GM18858 (cell line): Measurements from ENCODE around the gene RSRC2.
"Not testable (repeated sequence)": the region's sequence is repeated elsewhere in the genome, so short reads cannot be mapped to it uniquely, and the experiment has no call there.

Experiments used
- ATAC-seq: cut with Tn5 transposase; IDR thresholded peaks from one replicate; pipeline ENCODE4 v1.9.1; 2021; ENCODE audit not compliant: unreplicated experiment

The RSRC2 gene, protein sequence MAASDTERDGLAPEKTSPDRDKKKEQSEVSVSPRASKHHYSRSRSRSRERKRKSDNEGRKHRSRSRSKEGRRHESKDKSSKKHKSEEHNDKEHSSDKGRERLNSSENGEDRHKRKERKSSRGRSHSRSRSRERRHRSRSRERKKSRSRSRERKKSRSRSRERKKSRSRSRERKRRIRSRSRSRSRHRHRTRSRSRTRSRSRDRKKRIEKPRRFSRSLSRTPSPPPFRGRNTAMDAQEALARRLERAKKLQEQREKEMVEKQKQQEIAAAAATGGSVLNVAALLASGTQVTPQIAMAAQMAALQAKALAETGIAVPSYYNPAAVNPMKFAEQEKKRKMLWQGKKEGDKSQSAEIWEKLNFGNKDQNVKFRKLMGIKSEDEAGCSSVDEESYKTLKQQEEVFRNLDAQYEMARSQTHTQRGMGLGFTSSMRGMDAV

GRCh38 chr12:122526683-122527477, at the start of gene RSRC2, which contains the start of gene KNTC1:
TSS of gene RSRC2 (minus strand) at chr12:122526936. CDS start at chr12:122526853, 83 bp downstream.
TSS of gene KNTC1 (plus strand) at chr12:122527249. CDS start at chr12:122530064, 2,815 bp downstream.
- ATAC-seq, result peak; percentile 68

GRCh38 chr12:122571821-122572220, 45.1 kb upstream of the RSRC2 start:
- ATAC-seq, result no peak

DNA sequence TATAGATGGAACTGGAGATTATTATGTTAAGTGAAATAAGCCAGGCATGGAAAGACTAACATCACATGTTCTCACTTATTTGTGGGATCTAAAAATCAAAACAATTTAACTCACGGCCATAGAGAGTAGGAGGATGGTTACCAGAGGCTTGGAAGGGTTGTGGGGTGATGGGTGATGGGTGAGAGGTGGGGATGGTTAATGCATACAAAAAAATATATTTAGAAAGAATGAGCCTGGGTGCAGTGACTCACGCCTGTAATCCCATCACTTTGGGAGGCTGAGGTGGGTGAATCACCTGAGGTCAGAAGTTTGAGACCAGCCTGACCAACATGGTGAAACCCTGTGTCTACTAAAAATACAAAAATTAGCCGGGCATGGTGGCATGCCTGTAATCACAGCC, 43.3 kb upstream of the RSRC2 start:
- not testable (repeated sequence) for ATAC-seq

GRCh38 chr12:122569288-122569687, 42.6 kb upstream of the RSRC2 start:
- no peak for ATAC-seq

DNA sequence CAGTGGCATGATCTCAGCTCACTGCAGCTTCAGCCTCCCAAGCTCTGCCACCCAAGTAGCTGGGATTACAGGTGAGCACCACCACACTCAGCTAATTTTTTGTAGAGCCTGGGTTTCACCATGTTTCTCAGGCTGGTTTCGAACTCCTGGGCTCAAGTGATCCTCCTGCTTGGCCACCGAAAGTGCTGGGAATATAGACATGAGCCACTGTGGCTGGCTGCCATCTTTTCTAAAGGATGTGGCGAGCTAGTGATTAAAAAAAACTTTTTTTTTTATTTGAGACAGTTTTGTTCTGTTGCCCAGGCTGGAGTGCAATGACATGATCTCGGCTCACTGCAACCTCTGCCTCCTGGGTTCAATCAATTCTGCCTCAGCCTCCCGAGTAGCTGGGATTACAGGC, 40.1 kb upstream of the RSRC2 start:
- ATAC-seq, result not testable (repeated sequence)

DNA sequence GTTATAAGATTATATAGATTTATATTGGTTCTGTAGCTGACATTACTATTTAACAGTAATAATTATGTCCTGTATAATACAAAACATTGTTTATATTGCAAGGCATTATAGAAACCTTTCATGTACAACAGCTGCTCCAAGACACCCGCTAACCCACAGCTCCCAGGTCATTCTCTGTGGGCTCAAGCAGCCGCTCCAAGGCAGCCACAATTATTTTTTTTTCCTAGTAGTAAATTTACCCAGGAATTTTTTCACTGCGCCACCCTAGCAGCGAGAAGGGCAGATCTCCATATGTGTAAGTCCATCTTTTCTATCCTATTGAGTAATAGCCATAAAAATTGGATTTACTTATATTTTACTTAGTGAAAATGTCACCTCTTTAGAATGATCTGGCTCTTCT, 36.6 kb upstream of the RSRC2 start:
- no peak for ATAC-seq

GRCh38 chr12:122560138-122560537, 33.4 kb upstream of the RSRC2 start:
- ATAC-seq, result no peak

DNA sequence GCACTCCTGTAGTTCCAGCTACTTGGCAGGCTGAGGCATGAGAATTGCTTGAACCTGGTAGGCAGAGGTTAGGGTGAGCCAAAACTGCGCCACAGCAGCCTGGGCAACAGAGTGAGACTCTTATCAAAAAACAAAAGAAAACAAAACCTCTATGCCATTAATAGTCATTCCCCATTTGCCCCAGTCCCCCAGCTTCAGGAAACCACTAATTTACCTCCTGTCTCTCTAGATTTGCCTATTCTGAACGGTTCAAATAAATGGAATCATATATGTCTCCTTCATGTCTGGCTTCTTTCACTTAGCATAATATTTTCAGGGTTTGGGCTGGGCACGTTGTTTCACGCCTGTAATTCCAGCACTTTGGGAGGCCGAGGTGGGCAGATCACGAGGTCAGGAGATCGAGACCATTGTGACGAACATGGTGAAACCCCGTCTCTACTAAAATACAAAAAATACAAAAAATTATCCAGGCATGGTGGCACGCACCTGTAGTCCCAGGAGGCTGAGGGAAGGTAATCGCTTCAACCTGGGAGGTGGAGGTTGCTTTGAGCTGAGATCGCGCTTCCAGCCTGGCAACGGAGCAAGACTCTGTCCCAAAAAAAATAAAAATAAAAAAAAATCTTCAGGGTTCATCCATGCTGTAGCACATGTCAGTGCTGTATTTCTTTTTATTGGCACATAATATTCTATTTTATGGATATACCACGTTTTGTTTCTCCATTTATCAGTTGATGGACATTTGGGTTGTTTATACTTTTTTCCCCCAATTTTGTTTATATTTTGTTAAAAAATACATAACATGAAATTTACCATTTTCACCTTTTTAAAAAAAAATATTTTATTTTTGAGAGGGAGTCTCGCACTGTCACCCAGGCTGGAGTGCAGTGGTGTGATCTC, 32.3 kb upstream of the RSRC2 start:
- ATAC-seq, result no peak

- no peak for ATAC-seq
These were observed 20.6 kb upstream of the RSRC2 start for GRCh38 chr12:122547330-122547729.

DNA sequence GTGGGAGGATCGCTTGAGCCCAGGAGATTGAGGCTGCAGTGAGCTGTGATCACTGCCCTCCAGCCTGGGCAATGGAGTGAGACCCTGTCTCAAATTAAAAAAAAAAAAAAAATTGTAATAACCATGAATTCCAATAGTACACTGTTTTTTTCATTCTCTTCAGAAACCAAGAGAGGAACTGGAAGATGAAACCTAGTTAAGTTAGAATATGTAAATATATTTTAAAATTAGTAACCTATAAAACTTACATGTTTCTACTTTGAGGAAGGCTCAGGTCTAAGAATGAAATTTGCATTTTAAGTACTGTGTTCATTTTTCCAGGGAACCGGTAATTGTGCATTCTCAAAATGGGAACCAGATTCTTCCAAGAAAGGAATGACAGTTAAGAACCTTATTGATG, 19.1 kb upstream of the RSRC2 start:
- peak; percentile 46 for ATAC-seq

GRCh38 chr12:122544537-122544936, 17.8 kb upstream of the RSRC2 start:
- ATAC-seq, result no peak

DNA sequence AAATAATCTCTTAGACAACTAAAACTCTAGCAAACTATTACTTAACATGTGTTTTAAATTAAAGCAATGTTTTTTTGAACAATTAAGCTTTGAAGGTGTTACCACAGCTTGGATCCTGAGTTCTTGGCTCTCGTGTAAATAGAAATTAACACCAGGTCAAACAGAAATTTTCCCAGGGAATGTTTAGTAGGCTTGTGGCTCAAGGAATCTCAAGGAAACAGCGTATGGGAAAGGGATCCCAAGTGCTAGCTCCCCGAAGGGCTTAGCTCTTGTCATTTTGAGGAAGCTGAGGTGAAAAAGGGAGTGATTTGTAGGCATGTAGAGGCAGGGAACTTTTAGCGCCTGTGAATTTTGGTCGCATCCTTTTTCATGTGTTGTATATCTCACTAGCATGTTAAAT, 11.8 kb upstream of the RSRC2 start:
- ATAC-seq, result no peak

DNA sequence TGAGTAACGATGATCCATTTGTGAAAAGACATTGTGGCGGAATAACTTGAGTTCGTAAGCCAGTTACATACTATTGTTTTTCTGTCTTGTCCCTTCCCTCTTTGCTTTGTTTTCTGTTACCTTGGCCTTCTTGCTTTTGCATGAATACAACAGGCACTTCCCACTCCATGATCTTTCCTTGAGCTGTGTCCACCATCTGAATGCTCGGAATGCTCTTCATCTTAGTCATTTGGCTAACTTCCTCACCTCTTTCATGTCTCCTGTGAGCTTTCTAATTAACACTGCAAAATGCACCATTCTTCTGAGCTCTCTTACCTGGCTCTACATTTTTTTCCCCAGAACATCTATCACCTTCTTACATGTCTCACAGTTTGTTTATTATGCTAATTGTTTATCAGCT, 10.3 kb upstream of the RSRC2 start:
- ATAC-seq, result no peak

- no peak for ATAC-seq
These were observed 7.1 kb upstream of the RSRC2 start for GRCh38 chr12:122533856-122534255.

GRCh38 chr12:122528992-122529391, 2.3 kb upstream of the RSRC2 start:
- ATAC-seq, result no peak

DNA sequence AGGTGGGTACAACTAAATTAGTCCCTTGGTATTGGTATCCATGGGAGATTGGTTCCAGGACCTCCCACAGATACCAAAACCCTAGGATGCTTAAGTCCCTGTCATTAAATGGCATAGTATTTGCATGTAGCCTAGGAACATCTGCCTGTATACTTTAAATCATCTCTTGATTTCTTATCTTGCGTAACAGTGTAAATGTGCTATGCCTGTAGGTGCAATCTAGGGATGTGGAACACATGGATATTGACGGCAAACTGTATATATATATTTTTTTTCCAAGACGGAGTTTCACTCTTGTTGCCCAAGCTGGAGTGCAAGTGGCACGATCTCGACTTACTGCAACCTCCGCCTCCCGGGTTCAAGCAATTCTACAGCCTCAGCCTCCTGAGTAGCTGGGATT, 1.8 kb upstream of the RSRC2 start:
- ATAC-seq, result no peak

GRCh38 chr12:122527478-122527944, 775 bp upstream of the RSRC2 start:
- no peak for ATAC-seq

DNA sequence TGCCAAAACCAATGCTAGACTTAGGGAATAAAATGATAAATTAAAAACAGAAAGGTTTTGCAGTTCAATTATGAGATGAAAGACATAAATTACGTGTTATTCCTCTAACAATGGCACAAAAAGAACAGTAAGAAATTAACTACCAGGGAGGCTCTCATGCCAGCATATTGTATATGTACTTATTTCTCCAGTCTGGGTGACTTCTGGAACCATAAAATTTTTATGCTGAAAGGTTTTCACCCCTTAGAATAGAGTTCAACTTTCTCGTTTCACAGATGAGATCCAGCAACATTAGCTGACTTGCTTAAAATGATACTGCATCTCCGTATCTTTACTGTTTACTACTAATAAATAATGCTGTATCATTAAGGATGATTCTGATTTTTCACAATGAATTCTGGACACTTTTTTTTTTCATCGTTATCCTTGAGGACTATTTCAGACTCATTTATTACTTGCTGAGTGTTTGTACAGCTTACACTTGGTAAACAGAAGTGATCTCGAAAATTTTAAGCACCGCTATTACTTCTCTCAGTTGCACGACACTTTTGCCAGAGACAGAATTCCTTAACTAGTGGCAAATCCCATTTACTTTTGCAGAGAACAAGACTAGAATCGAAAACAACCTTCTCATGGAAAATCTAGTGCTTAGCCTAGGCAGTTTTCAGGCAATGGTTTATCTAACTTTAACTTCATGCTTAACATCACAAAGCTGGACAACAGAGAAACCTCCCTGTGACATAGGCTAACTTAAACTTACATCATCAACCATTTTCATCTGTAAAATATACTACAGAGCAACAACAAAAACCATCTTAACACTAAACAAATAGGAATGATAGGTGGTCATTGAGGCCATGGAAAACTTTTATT, 2.7 kb downstream of the RSRC2 start:
- no peak for ATAC-seq

GRCh38 chr12:122523280-122523679, 3.5 kb downstream of the RSRC2 start:
- no peak for ATAC-seq

DNA sequence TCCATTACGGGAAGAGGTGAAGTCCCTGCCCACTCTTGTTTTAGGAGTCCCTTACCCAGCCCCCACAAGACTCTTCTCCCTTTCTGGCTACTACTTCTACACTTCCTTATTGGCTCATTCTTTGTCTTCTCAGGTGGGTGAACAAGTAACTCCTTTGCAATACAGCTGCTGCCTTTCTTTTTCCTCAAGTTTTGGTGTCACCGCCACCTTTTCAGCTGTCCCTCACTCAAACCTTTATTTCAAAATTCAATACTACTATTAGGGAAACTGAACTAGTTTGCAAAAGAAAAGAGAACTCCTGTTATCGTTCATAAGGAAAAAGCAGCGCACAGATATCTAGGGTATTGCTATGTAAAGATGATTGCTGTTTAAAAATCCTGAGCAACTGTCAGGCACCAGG, 6.1 kb downstream of the RSRC2 start:
- ATAC-seq, result no peak
